GM12878 (cell line): ENCODE data around the gene THBS3. TPM values are rescaled to one million over a fixed set of nuclear protein-coding genes. Genes with fewer than 3 reads are reported as not detected.

ENCODE experiments used
- ATAC-seq: fragments of 200-7000 bp; cut with Tn5 transposase; 3 replicates; pipeline ENCODE4 v1.9.1; 2020; ENCODE audit warnings: mild to moderate bottlenecking, moderate library complexity
- BruUV-seq: library from RNA; stranded (reverse); fragments of 400-500 nt; replicated peaks from 2 replicates; lab custom pipeline; 2021; lab: Mats Ljungman, UMichigan
- CTCF ChIA-PET: fragments of 300-600 bp; sonication (Branson Sonifier 250); formaldehyde crosslinking; extraction: SDS; loops from one replicate; lab custom pipeline; 2021; ENCODE audit warnings: inconsistent platforms; lab: Yijun Ruan, JAX
- POLR2A ChIA-PET: fragments of 350-600 bp; formaldehyde crosslinking; extraction: SDS; loops from one replicate; lab custom pipeline; 2021; ENCODE audit warnings: inconsistent platforms; lab: Charles Lee
- RAD21 ChIA-PET: fragments of 300-600 bp; sonication (Branson Sonifier 250); formaldehyde crosslinking; loops from one replicate; lab custom pipeline; 2023; ENCODE audit warnings: antibody characterized with exemption; ENCODE audit not compliant: unreplicated experiment; lab: Charles Lee
- SMC1A ChIA-PET: fragments of 300-600 bp; sonication (Branson Sonifier 250); formaldehyde crosslinking; loops from one replicate; lab custom pipeline; 2023; ENCODE audit not compliant: unreplicated experiment, uncharacterized antibody; lab: Charles Lee
- DNase-seq: peaks from one replicate; pipeline ENCODE4 v3.0.0-alpha.2; 2011; ENCODE audit warnings: low read depth, low spot score
- FAIRE-seq: peaks from 3 replicates; lab custom pipeline; 2011; peaks lifted over from hg19 to GRCh38; lab: Jason Lieb, UNC
- H2AFZ ChIP-seq: 2 replicates; pipeline ENCODE4 v1.6.0; 2011; ENCODE audit warnings: low read depth, low read length, control low read depth; ENCODE audit not compliant: control insufficient read depth
- H3K27ac ChIP-seq: 2 replicates; pipeline ENCODE4 v1.5.1; 2011; ENCODE audit warnings: control low read depth; ENCODE audit not compliant: control insufficient read depth, insufficient read depth
- H3K27me3 ChIP-seq, 2 experiments: replicated peaks in 1 of 2; 2 replicates each; pipeline versions ENCODE4 v1.6.0 to v1.6.1; 2011; ENCODE audit warnings: low read length in 1 of 2; ENCODE audit not compliant: control insufficient read depth in 2 of 2, insufficient read depth in 2 of 2
- H3K36me3 ChIP-seq, 2 experiments: 2 replicates each; pipeline ENCODE4 v1.5.1; 2011; ENCODE audit warnings: low read length in 1 of 2; ENCODE audit not compliant: control insufficient read depth in 2 of 2, insufficient read depth in 2 of 2
- H3K4me1 ChIP-seq: 2 replicates; pipeline ENCODE4 v1.6.1; 2011; ENCODE audit warnings: mild to moderate bottlenecking, low read length, moderate library complexity, mixed read lengths; ENCODE audit not compliant: control insufficient read depth, insufficient read depth
- H3K4me2 ChIP-seq: 2 replicates; pipeline ENCODE4 v1.6.0; 2011; ENCODE audit warnings: control low read depth; ENCODE audit not compliant: control insufficient read depth, insufficient read depth
- H3K4me3 ChIP-seq: fragments of 200-600 bp; sonication (generic); 2 replicates; pipeline ENCODE4 v1.5.1; 2016
- H3K79me2 ChIP-seq: 2 replicates; pipeline ENCODE4 v1.6.0; 2011; ENCODE audit warnings: low read length; ENCODE audit not compliant: control insufficient read depth, insufficient read depth
- H3K9ac ChIP-seq: 2 replicates; pipeline ENCODE4 v1.8.0; 2011; ENCODE audit warnings: low read length, control low read depth, mixed read lengths; ENCODE audit not compliant: control insufficient read depth, insufficient read depth
- H3K9me3 ChIP-seq: replicated peaks from 3 replicates; pipeline ENCODE4 v1.5.1; 2011; ENCODE audit warnings: mild to moderate bottlenecking, low read length; ENCODE audit not compliant: control insufficient read depth, insufficient read depth
- H4K20me1 ChIP-seq: 2 replicates; pipeline ENCODE4 v1.6.0; 2011; ENCODE audit not compliant: control insufficient read depth, insufficient read depth
- CREB1 ChIP-seq: IDR thresholded peaks from 2 replicates; pipeline ENCODE4 v1.6.1; 2012; ENCODE audit warnings: low read depth, mild to moderate bottlenecking, inconsistent platforms
- ESRRA ChIP-seq: IDR thresholded peaks from 2 replicates; pipeline ENCODE4 v1.6.1; 2012; ENCODE audit warnings: mild to moderate bottlenecking, low read length, improper control_type of control experiment
- LARP7 ChIP-seq: fragments of 450-650 bp; IDR thresholded peaks from 2 replicates; pipeline ENCODE4 v1.6.1; 2017; ENCODE audit warnings: mild to moderate bottlenecking
- MTA3 ChIP-seq: IDR thresholded peaks from 2 replicates; pipeline ENCODE4 v1.6.1; 2012; ENCODE audit warnings: low read length, inconsistent platforms, borderline replicate concordance
- NBN ChIP-seq: fragments of 450-650 bp; IDR thresholded peaks from 2 replicates; pipeline ENCODE4 v1.6.1; 2016
- NFIC ChIP-seq: IDR thresholded peaks from 2 replicates; pipeline ENCODE4 v1.6.1; 2012; ENCODE audit warnings: low read depth, mild to moderate bottlenecking, inconsistent platforms, low read length, moderate library complexity
- POLR2A ChIP-seq: IDR thresholded peaks from 2 replicates; pipeline ENCODE4 v1.6.1; 2011; ENCODE audit warnings: low read depth, mild to moderate bottlenecking, low read length
- RB1 ChIP-seq: fragments of 450-650 bp; formaldehyde crosslinking; IDR thresholded peaks from 2 replicates; pipeline ENCODE4 v1.6.1; 2017; ENCODE audit warnings: mild to moderate bottlenecking, borderline replicate concordance
- SIN3A ChIP-seq: IDR thresholded peaks from 2 replicates; pipeline ENCODE4 v1.6.1; 2012; ENCODE audit warnings: low read depth, low read length, improper control_type of control experiment
- SUZ12 ChIP-seq: fragments of 200-600 bp; sonication (generic); IDR thresholded peaks from one replicate; pipeline ENCODE4 v1.6.1; 2018; ENCODE audit warnings: antibody characterized with exemption, mild to moderate bottlenecking; ENCODE audit not compliant: unreplicated experiment
- ZBED1 ChIP-seq: IDR thresholded peaks from 2 replicates; pipeline ENCODE4 v1.6.1; 2016; ENCODE audit warnings: borderline replicate concordance
- WGBS: methylation state at CpG from one replicate; pipeline ENCODE4 v1.1.6; 2016; ENCODE audit warnings: low lambda C conversion rate; ENCODE audit not compliant: insufficient replicate concordance, insufficient coverage; ENCODE audit errors: missing lambda C conversion rate; 5-methylcytosine and 5-hydroxymethylcytosine counted together
- in situ Hi-C: fragments of 300-500 bp; cut with MboI; formaldehyde crosslinking; loops from 9 replicates; pipeline ENCODE4 v1.14.3; 2018; ENCODE audit warnings: mixed read lengths
- intact Hi-C: fragments of 100-400 bp; cut with micrococcal nuclease; formaldehyde crosslinking; loops from one replicate; pipeline ENCODE4 v1.14.2; 2022; ENCODE audit not compliant: unreplicated experiment
- polyA plus RNA-seq, 11 experiments: library from polyadenylated mRNA; depleted of rRNA in 4 of 11; unstranded in 6 of 11; stranded (reverse) in 5 of 11; fragments of >200 nt; fragmentation: Nextera tagmentation in 4 of 11; fragmentation: Illumina TruSeq in 1 of 11; extraction: Ambion mirVana in 4 of 11; extraction: Trizol in 1 of 11; gene quantifications; 1 replicate in 1 of 11; 2 replicates in 10 of 11; pipeline versions ENCODE4 v1.2.1 to v1.2.3, GENCODE V29; 2011 to 2016; ENCODE audit warnings: inconsistent platforms in 2 of 11, missing spikeins in 2 of 11, low read depth in 1 of 11
- total RNA-seq, 4 experiments: library from RNA; depleted of rRNA in 3 of 4; stranded (reverse); fragments of >200 nt in 3 of 4; fragmentation: Illumina TruSeq in 1 of 4; extraction: Trizol in 1 of 4; gene quantifications; 2 replicates each; pipeline versions ENCODE4 v1.2.1 to v1.2.3, GENCODE V29; 2013 to 2021
- TF ChIP-seq, protein P1 (sequence below): fragments of 450-650 bp; IDR thresholded peaks from 2 replicates; pipeline ENCODE4 v1.6.1; 2016; ENCODE audit warnings: mild to moderate bottlenecking
- TF ChIP-seq, protein P2 (sequence below): fragments of 450-650 bp; IDR thresholded peaks from 2 replicates; pipeline ENCODE4 v1.6.1; 2017; ENCODE audit warnings: mild to moderate bottlenecking

The THBS3 gene
- total and polyA plus RNA-seq, 10 of the 15 experiments (the other 5 are each of a cell fraction or from before 2014, with no cell fraction given): 0.66 to 3.6 (median 2.0) TPM

DNA sequence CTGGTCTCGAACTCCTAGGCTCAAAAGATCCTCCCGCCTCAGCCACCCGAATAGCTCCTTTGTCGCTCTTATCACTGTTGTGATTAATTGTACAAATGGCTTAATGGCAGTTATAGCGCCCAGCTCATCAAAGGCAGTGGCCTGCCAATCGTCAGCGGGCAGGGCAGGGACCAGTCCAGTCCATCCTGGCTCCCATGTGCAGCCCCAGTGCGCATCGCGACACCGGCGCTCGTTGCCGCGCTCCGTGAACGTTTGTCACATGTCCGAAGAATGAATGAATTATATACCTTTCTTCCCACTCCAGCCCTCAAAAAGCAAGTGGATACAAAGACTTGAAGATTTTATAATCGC lies 19.2 kb upstream of the THBS3 start:
- peak overlapping the region; percentile 75 for H2AFZ ChIP-seq
- H3K4me1 ChIP-seq: peaks cover 36% of the 10 kb centered on the region

More for the DNA sequence above, 19.2 kb upstream of the THBS3 start:
- FAIRE-seq (no peak), DNase-seq (no peak), ATAC-seq (peak; percentile 55)
- POLR2A ChIA-PET: interaction anchor here (0.8 to 6.9 kb wide), 8 partner anchors 15 to 81 kb away, joined by 3 to 84 read pairs (median 10); partner anchors contain the start of genes FDPS, KRTCAP2, MTX1 and THBS3
- Histone ChIP-seq H4K20me1 (no peaks in the 10 kb centered on the region), H3K79me2 (peaks cover 22% of the 10 kb centered on the region), H3K4me3 (peak overlapping the region; percentile 67), H3K36me3 (no peaks in the 10 kb centered on the region; a peak in 1 of 4 replicates), H3K9ac (peak overlapping the region; percentile 89), H3K27me3 (no peaks in the 10 kb centered on the region), H3K27ac (peak overlapping the region; percentile 96), H3K9me3 (no peaks in the 10 kb centered on the region)
- SMC1A ChIA-PET: interaction anchor here (0.5 to 6.7 kb wide), 8 partner anchors 9 to 54 kb away, joined by 3 to 89 read pairs (median 4); partner anchors contain the start of genes KRTCAP2, MTX1 and THBS3
- WGBS: 1% methylated on average over 19 of the region's 19 CpGs
- intact Hi-C loops (loop anchor here (1.0 kb wide), 2 partner anchors 20 to 51 kb away; partner anchors contain the start of gene THBS3), in situ Hi-C loops (no loop called here)
- TSS peak; percentile 96 for BruUV-seq
- CTCF ChIA-PET: interaction anchor here (0.6 to 7.0 kb wide), 14 partner anchors 10 to 276 kb away, joined by 3 to 154 read pairs (median 10); partner anchors contain the start of genes KRTCAP2, MTX1, SCAMP3 and THBS3
- peak; percentile 30; the same call in 1 of the 2 replicates for TF ChIP-seq NFIC
- TF ChIP-seq LARP7: peak; percentile 64; the same call in 1 of the 2 replicates
- TF ChIP-seq POLR2A: peak; percentile 63; the same call in 1 of the 2 replicates
- TF ChIP-seq, protein P1, sequence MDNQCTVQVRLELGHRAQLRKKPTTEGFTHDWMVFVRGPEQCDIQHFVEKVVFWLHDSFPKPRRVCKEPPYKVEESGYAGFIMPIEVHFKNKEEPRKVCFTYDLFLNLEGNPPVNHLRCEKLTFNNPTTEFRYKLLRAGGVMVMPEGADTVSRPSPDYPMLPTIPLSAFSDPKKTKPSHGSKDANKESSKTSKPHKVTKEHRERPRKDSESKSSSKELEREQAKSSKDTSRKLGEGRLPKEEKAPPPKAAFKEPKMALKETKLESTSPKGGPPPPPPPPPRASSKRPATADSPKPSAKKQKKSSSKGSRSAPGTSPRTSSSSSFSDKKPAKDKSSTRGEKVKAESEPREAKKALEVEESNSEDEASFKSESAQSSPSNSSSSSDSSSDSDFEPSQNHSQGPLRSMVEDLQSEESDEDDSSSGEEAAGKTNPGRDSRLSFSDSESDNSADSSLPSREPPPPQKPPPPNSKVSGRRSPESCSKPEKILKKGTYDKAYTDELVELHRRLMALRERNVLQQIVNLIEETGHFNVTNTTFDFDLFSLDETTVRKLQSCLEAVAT: peak; percentile 55; the same call in 1 of the 2 replicates
- TF ChIP-seq MTA3: 0 out of 2 replicates have a peak, but pooled peaks have one; percentile 46
- TF ChIP-seq CREB1: 0 out of 2 replicates have a peak, but pooled peaks have one; percentile 5
- peak; percentile 18; the same call in 1 of the 2 replicates for TF ChIP-seq SIN3A
- no peak for TF ChIP-seq SUZ12
- TF ChIP-seq, protein P2, sequence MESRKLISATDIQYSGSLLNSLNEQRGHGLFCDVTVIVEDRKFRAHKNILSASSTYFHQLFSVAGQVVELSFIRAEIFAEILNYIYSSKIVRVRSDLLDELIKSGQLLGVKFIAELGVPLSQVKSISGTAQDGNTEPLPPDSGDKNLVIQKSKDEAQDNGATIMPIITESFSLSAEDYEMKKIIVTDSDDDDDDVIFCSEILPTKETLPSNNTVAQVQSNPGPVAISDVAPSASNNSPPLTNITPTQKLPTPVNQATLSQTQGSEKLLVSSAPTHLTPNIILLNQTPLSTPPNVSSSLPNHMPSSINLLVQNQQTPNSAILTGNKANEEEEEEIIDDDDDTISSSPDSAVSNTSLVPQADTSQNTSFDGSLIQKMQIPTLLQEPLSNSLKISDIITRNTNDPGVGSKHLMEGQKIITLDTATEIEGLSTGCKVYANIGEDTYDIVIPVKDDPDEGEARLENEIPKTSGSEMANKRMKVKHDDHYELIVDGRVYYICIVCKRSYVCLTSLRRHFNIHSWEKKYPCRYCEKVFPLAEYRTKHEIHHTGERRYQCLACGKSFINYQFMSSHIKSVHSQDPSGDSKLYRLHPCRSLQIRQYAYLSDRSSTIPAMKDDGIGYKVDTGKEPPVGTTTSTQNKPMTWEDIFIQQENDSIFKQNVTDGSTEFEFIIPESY: 0 out of 2 replicates have a peak, but pooled peaks have one; percentile 5
- TF ChIP-seq NBN: peak; percentile 85; the same call in 1 of the 2 replicates
- TF ChIP-seq ESRRA: no peak
- TF ChIP-seq ZBED1: no peak
- TF ChIP-seq RB1: 0 out of 2 replicates have a peak, but pooled peaks have one; percentile 19
- TF ChIP-seq, all 136 proteins: peak for 10
- peak overlapping the region; percentile 88 for H3K4me2 ChIP-seq
- RAD21 ChIA-PET: interaction anchor here (1.0 to 6.5 kb wide), 9 partner anchors 14 to 136 kb away, joined by 3 to 85 read pairs (median 4); partner anchors contain the start of genes KRTCAP2, MTX1 and THBS3
